Glomerular endothelial cell (primary cell): ENCODE data around the gene HAAO. TPM values are rescaled to one million over a fixed set of nuclear protein-coding genes. Genes with fewer than 3 reads are reported as not detected.
"Not testable (repeated sequence)": the region's sequence is repeated elsewhere in the genome, so short reads cannot be mapped to it uniquely, and the experiment has no call there.

Experiments
- DNase-seq: peaks from one replicate; pipeline ENCODE4 v3.0.0-alpha.2; 2011; ENCODE audit warnings: low read depth, low spot score; ENCODE audit errors: extremely low read depth
- total RNA-seq: library from RNA; depleted of rRNA; stranded (reverse); fragments of >200 nt; gene quantifications from 2 replicates; pipeline ENCODE4 v1.2.3, GENCODE V29; 2015

HAAO gene
- total RNA-seq, result not detected in 2 replicates

GRCh38 chr2:42792583-42793333, at the start of gene HAAO:
TSS of gene HAAO (minus strand) at chr2:42792583. CDS start at chr2:42792536, 47 bp downstream.
- no peak for DNase-seq

- no peak for DNase-seq
Measured at GRCh38 chr2:42841344-42841743, 49.0 kb upstream of the HAAO start.

DNA sequence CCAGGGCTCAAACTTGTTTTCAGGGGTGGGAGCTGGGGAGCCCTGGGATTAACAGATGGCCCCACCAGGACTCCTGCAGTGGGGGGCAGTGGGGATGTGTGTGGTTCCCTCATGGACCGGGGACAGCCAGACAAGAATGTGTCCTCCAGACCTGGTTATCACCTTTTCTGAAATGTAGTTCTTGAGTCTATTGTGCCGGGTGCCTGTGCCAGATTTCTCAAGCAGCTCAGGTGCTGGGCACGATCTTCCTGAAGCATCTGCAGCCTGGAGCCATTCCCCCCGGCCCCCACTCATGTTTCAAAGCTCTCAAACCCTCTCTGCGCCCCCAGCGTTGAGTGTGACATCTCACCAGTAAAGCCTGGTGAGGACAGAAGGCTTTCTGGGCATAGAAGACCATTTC, 48.4 kb upstream of the HAAO start:
- DNase-seq, result no peak

- DNase-seq, result no peak
Measured at GRCh38 chr2:42839809-42840501, 47.6 kb upstream of the HAAO start.

- no peak for DNase-seq
Measured at GRCh38 chr2:42838133-42838532, 45.8 kb upstream of the HAAO start.

GRCh38 chr2:42835577-42836371, 43.4 kb upstream of the HAAO start:
- DNase-seq, result no peak

DNA sequence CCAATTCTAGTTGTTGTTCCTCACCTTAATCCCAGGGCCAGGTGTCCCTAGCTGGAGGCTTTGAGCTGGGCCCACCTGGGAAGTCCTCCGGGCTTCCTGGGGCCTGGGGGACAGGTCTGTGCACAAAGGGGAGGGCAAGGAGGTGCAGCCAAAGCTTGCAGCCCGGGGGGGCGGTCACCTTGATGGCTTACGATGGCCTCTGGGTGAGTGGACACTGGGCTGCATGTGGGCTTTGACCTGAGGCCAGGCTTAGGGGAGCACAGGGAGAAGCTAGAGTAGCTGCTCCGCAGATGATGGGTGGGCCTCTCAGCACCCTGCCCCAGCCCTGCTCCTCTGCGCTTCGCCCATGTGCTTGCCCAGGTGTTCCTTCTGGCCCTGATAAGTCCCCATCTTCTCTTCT, 41.8 kb upstream of the HAAO start:
- no peak for DNase-seq

DNA sequence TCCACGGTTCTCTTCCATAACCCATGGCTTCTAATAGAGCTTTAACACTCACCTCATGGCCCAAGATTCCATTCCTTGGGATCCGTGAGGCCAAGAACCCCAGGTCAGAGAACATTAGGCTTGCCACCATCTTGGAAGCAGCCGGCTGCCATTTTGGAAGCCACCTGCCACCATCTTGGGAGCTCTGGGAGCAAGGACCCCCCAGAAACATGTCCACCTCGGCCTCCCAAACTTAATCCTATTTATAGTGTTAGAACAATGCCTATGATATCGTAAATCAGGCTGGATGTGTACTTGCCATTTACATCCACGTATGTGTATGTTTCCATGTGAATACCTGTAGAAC, 39.9 kb upstream of the HAAO start:
- no peak for DNase-seq

- not testable (repeated sequence) for DNase-seq
Measured at GRCh38 chr2:42831575-42832288, 39.3 kb upstream of the HAAO start.

DNA sequence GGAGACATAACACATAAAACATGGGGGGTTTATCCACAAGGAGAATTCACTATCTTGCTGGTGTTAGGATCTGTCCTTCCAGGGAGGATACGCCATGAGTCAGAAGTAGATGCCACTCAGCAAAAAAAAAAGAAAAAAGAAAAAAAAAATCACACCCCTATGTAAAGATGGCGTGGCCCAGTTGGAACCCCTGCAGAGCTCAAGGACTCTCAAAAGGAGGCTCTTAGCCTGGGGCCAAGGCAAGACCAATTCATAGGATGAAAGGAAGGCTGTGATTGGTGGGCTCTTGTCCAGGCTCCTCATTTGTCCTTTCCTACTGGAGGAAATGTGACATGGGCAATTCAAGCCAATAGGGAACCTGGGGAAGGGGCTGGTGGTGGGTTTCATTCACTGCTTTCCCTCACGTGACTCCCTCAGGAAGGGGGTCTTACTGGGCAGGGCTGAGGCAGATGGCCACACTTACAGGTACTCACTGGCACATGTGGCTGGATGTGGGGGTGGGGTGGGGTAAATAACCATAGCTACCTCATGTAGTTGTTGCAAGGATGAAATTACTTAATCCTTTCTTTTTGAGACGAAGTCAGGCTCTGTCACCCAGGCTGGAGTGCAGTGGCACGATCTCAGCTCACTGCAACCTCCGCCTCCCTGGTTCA, 38.7 kb upstream of the HAAO start:
- DNase-seq, result no peak

DNA sequence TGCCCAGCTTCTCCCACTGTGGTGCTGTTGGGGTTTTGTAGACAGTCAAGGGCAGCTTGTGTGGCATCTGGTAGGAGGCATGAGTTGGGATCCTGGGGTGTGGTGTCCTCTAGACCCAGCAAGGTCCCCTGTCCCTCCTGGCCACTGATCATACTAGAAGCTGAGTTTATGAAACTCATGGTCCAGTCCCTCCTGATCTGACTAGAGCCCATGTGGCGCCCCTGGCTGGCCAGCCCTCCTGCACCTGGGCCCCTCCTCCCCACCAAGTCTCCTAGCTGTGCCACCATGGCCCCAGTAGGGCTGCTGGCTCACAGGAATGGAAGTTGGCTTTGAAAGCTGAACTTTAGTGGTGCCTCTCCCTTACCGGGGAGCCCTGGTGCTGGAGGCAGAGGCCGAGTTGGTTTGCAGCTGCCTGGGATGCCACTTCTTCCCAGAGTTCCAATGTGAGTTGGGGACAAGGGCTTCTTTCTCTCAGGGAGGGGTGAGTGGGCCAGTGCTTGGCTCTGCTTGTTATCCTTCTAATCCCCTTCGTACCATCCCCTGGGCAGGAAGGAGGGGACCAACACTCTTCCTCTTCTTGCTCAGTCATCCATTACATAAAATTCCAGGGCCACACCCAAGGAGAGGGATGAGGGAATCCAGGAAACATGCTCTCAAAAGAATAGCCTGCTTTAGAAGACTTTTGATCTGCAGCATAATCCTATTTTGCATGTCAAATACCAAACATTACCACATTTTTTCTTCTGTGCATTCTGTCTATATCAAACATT, 37.5 kb upstream of the HAAO start:
- no peak for DNase-seq

GRCh38 chr2:42828487-42829425, 36.4 kb upstream of the HAAO start:
- DNase-seq, result no peak

DNA sequence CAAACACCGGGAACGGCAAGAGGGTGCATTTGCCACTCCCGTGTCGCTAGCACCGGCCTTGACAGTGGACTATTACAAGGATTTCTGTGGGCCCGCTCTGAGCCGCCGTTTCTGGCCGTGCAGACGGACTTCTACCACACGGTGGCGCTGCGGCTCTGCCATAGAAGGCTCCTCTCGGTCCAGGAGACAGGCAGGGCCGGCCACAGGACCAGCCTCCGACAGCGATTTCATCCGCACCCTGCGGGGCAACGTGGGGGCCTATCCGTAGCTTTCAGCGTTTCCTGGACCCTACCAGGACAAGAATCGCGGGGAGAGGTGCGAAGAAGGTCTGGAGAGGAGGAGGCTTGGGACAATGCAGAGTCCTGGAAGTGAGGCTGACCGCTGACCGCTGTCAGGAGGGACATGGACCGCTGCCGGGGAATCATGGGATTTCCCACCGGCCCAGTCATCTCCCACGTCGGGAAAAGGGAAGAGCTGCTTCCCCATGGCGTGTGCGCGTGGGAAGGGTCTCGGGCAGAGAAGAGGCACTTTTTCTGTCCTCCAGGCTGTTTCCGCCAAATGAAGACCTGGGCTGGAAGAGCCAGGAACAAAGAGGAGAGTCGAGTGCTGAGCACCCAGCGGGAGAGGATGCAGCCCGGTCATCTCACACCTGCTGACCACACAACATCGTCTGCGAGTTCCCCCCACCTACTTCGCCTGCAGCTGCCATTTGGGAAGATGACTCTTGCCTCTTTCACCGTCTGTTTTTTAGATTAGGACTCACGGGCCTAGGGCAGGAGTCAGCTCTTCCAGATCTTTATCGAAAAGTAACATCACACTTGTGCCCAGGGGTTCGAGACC, 35.5 kb upstream of the HAAO start:
- DNase-seq, result no peak

DNA sequence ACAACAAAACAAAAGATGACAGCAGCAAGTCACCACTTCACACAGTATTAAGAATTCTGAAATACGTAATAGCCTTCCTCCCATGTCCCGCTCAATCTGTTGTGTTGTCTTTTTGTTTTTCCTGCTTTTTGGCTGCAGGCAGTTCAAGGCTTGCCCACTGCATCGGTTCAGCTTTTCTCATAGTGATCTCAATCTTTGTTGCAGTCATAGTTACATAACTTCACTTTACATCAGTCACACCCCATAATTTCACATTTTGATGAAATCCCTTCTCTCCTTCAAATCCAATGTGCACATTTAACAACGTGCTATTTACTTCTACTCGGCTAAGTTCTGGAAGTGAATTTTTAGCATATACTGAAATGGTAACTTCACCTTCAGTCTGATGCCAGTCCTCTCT, 33.8 kb upstream of the HAAO start:
- no peak for DNase-seq

- DNase-seq, result no peak
Measured at GRCh38 chr2:42824454-42824807, 32.0 kb upstream of the HAAO start.

DNA sequence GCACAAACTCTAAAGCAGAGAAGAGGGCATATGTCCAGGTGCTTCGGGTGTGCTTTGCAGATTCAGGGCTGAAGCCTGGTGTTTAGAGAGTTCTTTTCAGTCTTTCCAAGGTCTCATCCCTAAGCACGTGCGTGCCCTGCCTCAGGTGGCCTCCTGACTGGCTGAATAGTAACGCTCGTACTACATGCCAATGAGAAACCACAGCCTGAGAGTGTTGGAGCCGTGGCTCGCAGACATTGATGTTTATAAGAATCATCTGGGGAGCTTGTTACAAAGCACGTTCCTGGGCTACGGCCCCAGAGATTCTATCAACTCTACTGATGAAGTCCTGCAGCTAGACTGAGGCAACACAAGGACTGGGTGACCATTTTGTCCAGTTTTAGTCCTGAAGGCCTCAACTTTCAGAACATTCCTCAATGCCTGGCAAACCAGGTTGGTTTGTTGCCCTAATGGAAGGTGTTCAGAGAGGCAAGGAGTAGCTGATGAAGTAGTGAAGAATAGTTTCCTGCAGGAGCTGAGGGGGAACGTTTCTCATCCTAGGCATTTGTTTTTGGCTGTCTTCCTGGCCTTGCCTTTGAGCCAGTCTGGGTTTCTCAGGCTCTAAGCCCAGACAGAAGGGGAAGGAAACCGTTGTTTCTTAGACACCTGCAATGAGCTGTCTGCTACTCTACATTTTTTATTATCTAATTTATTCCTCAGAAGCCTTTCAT, 31.5 kb upstream of the HAAO start:
- no peak for DNase-seq

DNA sequence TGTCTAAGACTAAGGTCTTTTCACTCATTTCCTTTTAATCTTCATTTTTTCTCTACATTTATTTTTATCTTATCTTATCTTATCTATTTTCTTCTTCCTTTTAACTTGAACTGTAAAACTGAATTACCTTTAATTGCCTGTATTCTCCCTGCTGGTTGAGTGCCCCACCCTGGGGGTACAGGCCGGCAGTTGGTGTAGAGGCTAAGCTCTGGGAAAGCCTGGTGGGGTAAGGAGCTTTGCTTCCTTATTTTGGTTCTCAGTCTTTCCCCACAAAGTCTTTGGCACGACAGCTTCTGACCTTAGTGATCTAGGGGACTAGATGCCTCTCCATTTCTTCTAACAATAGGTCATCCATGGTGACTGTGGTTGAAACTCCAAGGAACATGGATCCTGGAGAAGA, 26.8 kb upstream of the HAAO start:
- DNase-seq, result no peak
